ENCODE data around the gene DPPA3.

DNA sequence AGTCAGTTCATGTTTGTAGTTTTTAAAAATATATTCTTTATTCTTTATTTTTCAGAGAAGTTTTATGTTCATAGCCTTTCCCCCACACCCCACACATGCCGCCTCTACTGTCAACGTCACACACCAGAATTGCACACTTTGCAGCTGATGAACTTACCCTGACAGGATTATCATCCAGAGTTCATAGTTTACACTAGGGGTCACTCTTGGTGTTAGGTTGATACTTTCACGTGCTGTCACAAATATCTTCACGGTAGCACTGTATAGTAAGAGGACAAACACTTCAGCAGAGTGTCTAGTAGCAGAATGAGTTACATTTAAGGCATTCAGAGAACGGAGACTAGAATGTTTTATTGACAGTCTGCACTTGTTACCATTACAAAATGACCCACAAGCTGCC is 5.1 kb downstream of the DPPA3 start:
- TF ChIP-seq, protein P1, sequence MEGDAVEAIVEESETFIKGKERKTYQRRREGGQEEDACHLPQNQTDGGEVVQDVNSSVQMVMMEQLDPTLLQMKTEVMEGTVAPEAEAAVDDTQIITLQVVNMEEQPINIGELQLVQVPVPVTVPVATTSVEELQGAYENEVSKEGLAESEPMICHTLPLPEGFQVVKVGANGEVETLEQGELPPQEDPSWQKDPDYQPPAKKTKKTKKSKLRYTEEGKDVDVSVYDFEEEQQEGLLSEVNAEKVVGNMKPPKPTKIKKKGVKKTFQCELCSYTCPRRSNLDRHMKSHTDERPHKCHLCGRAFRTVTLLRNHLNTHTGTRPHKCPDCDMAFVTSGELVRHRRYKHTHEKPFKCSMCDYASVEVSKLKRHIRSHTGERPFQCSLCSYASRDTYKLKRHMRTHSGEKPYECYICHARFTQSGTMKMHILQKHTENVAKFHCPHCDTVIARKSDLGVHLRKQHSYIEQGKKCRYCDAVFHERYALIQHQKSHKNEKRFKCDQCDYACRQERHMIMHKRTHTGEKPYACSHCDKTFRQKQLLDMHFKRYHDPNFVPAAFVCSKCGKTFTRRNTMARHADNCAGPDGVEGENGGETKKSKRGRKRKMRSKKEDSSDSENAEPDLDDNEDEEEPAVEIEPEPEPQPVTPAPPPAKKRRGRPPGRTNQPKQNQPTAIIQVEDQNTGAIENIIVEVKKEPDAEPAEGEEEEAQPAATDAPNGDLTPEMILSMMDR (IDR thresholded peaks at IDR 0.05) = no peak
- TF ChIP-seq, protein P2, sequence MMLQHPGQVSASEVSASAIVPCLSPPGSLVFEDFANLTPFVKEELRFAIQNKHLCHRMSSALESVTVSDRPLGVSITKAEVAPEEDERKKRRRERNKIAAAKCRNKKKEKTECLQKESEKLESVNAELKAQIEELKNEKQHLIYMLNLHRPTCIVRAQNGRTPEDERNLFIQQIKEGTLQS (CRISPR knock-in tag; conservative IDR thresholded peaks at IDR 0.05) = no peak
- TF ChIP-seq, protein P3, sequence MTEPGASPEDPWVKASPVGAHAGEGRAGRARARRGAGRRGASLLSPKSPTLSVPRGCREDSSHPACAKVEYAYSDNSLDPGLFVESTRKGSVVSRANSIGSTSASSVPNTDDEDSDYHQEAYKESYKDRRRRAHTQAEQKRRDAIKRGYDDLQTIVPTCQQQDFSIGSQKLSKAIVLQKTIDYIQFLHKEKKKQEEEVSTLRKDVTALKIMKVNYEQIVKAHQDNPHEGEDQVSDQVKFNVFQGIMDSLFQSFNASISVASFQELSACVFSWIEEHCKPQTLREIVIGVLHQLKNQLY (CRISPR knock-in tag; IDR thresholded peaks at IDR 0.05) = no peak
- TF ChIP-seq, protein P4, sequence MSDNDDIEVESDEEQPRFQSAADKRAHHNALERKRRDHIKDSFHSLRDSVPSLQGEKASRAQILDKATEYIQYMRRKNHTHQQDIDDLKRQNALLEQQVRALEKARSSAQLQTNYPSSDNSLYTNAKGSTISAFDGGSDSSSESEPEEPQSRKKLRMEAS (CRISPR knock-in tag; IDR thresholded peaks at IDR 0.05) = no peak; the same call in 1 of the 2 replicates
- TF ChIP-seq NFYB (CRISPR knock-in tag; conservative IDR thresholded peaks at IDR 0.05; ENCODE audit: low read depth) (no peak), TEAD4 (CRISPR knock-in tag; IDR thresholded peaks at IDR 0.05) (no peak), SP1 (CRISPR knock-in tag; conservative IDR thresholded peaks at IDR 0.05) (no peak), FOXJ3 (CRISPR knock-in tag; IDR thresholded peaks at IDR 0.05; ENCODE audit: borderline replicate concordance) (no peak), JAZF1 (CRISPR knock-in tag; IDR thresholded peaks at IDR 0.05) (no peak), ETV6 (CRISPR knock-in tag; IDR thresholded peaks at IDR 0.05) (no peak)
- TF ChIP-seq, protein P5, sequence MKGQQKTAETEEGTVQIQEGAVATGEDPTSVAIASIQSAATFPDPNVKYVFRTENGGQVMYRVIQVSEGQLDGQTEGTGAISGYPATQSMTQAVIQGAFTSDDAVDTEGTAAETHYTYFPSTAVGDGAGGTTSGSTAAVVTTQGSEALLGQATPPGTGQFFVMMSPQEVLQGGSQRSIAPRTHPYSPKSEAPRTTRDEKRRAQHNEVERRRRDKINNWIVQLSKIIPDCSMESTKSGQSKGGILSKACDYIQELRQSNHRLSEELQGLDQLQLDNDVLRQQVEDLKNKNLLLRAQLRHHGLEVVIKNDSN (CRISPR knock-in tag; IDR thresholded peaks at IDR 0.05) = no peak
- TF ChIP-seq, protein P6, sequence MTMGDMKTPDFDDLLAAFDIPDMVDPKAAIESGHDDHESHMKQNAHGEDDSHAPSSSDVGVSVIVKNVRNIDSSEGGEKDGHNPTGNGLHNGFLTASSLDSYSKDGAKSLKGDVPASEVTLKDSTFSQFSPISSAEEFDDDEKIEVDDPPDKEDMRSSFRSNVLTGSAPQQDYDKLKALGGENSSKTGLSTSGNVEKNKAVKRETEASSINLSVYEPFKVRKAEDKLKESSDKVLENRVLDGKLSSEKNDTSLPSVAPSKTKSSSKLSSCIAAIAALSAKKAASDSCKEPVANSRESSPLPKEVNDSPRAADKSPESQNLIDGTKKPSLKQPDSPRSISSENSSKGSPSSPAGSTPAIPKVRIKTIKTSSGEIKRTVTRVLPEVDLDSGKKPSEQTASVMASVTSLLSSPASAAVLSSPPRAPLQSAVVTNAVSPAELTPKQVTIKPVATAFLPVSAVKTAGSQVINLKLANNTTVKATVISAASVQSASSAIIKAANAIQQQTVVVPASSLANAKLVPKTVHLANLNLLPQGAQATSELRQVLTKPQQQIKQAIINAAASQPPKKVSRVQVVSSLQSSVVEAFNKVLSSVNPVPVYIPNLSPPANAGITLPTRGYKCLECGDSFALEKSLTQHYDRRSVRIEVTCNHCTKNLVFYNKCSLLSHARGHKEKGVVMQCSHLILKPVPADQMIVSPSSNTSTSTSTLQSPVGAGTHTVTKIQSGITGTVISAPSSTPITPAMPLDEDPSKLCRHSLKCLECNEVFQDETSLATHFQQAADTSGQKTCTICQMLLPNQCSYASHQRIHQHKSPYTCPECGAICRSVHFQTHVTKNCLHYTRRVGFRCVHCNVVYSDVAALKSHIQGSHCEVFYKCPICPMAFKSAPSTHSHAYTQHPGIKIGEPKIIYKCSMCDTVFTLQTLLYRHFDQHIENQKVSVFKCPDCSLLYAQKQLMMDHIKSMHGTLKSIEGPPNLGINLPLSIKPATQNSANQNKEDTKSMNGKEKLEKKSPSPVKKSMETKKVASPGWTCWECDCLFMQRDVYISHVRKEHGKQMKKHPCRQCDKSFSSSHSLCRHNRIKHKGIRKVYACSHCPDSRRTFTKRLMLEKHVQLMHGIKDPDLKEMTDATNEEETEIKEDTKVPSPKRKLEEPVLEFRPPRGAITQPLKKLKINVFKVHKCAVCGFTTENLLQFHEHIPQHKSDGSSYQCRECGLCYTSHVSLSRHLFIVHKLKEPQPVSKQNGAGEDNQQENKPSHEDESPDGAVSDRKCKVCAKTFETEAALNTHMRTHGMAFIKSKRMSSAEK (CRISPR knock-in tag; IDR thresholded peaks at IDR 0.05; ENCODE audit: borderline replicate concordance) = no peak
- TF ChIP-seq, protein P7, sequence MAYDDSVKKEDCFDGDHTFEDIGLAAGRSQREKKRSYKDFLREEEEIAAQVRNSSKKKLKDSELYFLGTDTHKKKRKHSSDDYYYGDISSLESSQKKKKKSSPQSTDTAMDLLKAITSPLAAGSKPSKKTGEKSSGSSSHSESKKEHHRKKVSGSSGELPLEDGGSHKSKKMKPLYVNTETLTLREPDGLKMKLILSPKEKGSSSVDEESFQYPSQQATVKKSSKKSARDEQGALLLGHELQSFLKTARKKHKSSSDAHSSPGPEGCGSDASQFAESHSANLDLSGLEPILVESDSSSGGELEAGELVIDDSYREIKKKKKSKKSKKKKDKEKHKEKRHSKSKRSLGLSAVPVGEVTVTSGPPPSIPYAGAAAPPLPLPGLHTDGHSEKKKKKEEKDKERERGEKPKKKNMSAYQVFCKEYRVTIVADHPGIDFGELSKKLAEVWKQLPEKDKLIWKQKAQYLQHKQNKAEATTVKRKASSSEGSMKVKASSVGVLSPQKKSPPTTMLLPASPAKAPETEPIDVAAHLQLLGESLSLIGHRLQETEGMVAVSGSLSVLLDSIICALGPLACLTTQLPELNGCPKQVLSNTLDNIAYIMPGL (CRISPR knock-in tag; IDR thresholded peaks at IDR 0.05) = no peak
